Hypothalamus (tissue), 51 donors: ENCODE results near the gene GOLGA8S.
"Not testable (repeated sequence)": the region's sequence is repeated elsewhere in the genome, so short reads cannot be mapped to it uniquely, and the experiment has no call there.

Source experiments
- DNase-seq, 51 donors: peaks; one replicate each; lab custom pipeline; 2025; lab: John Stamatoyannopoulos, UW

GOLGA8S gene, protein sequence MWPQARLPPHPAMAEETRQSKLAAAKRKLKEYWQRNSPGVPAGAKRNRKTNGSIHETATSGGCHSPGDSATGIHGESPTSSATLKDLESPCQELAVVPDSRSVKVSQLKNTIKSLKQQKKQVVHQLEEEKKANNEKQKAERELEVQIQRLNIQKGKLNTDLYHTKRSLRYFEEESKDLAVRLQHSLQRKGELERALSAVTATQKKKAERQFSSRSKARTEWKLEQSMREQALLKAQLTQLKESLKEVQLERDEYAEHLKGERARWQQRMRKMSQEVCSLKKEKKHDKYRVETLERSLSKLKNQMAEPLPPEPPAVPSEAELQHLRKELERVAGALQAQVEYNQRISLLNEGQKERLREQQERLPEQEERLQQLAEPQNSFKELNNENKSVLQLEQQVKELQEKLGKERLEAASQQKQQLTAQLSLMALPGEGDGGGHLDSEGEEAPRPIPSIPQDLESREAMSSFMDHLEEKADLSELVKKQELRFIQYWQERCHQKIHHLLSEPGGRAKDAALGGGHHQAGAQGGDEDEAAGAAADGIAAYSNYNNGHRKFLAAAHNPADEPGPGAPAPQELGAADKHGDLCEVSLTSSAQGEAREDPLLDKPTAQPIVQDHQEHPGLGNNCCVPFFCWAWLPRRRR

DNA sequence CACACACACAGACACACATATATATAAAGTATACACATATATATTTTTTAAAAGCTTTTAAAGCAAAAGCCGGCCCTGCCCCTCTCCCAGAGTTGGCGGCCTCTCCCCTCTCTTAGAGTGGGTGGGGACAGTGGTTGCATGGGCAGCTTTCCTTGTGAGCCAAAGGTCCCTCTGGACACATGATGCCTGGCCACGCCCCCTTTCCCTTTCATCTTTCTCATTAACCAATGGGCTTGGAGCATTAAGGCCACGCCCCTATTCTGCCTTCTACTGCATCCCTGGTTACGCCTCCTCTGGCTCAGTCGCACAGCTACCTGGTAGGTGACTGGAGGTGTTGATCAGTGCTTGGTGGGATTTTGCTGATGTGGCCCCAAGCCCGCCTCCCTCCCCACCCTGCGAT lies at the start of gene GOLGA8S:
GOLGA8S (plus strand) TSS at position 301 of the 400 bp plus-strand sequence; CDS start at position 363, 62 bp downstream.
- DNase-seq: not testable (repeated sequence)

DNA sequence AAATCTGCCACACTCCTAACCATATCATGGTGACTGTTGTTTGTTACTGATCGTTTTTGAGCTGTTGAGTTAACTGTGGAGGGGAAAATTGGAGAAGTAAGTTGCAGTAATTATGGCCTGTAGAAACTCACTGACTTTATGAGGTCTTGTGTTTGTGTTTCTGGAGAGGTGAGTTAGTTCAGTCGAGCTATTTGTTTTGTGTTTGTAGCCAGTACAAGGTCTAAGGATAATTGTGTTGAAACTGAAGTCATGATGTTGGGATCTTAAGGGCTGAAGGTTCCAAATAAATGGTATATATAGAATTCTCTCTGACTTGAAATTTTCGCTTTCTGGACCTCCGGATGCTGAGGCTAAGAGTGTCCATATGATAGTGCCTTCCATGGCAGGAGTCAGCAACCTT lies 49.7 kb upstream of the GOLGA8S start:
- not testable (repeated sequence) for DNase-seq

DNA sequence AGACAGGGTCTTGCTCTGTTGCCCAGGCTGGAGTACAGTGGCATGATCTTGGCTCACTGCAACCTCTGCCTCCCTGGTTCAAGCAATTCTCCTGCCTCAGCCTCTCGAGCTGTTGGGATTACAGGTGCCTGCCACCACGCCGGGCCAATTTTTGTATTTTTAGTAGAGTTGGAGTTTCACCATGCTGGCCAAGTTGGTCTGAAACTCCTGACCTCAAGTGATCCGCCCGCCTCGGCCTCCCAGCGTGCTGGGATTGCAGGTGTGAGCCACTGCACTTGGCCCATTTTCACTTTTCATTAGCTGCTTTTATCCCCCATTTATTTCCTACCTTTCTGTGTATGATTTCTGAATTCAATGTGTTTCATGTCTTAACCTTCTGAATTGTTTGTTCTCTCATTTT lies 48.6 kb upstream of the GOLGA8S start:
- not testable (repeated sequence) for DNase-seq

DNA sequence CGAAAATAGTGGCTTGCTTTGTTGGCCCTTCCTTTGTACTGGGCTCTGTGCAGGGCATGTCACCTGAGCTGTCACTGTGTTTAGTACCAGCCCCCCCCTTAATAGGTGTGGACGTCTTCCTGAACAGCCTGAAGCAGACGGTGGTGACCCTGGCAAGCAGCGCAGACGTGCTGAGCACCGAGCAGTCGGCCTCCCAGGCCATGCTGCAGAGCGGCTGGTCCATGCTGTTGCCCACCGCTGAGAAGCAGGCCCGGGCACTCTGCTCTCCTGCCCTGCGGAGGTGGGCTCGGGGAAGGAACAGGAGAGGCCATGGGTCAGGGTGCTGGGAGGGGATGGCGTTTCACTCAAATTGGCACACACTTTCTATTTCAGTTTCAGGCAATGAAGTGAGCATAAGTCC lies 43.3 kb upstream of the GOLGA8S start:
- DNase-seq: not testable (repeated sequence)

DNA sequence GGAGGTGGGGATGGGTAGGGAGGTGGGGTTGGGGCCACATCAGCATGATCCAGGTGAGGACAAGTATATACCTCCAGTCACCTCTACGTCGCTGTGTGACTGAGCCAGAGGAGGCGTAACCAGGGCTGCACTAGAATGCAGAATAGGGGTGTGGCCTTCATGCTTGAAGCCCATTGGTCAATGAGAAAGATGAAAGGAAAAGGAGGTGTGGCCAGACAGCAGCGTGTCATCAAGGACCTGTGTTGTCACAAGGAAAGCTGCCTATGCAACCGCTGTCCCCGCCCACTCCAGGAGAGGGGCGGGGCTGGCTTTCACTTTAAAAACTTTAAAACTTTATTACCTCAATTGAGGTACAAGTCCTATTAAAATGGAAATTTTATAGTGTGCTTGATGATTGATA lies 20.5 kb upstream of the GOLGA8S start, which contains the start of gene GOLGA6L26:
GOLGA6L26 (minus strand) TSS at position 101 of the 400 bp plus-strand sequence; CDS start at position 40, 61 bp downstream.
- DNase-seq: not testable (repeated sequence)

DNA sequence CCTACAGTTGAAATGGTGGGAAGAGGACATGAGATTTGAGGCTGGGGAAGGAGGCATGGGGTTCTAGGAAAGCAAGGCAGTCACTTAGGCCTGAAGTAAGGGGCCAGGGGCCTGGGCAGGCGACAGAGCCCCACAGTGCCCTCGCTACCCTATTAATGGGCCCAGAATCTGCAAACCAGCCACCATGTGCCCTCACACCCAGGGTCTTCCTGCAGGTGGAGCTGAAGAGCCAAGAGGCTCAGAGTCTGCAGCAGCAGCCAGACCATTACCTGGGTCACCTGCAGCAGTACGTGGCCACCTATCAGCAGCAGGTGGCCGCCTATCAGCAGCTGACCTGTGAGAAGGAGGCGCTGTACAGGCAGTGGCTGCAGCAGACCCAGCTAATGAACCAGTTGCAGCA lies 8.1 kb downstream of the GOLGA8S start:
- DNase-seq: not testable (repeated sequence)

DNA sequence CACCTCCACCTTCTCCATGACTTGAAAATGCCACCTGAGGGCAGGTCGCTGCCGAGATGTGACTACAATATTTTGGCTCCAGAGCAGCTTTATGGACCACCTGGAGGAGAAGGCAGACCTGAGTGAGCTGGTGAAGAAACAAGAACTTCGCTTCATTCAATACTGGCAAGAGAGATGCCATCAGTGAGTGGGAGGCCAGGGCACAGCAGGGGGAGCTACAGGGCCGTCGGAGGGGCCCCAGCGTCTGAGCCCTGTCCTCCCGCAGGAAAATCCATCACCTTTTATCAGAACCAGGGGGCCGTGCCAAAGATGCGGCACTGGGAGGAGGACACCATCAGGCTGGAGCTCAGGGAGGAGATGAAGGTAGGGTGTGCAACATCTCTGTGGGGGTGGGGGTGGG lies 9.7 kb downstream of the GOLGA8S start:
- not testable (repeated sequence) for DNase-seq

DNA sequence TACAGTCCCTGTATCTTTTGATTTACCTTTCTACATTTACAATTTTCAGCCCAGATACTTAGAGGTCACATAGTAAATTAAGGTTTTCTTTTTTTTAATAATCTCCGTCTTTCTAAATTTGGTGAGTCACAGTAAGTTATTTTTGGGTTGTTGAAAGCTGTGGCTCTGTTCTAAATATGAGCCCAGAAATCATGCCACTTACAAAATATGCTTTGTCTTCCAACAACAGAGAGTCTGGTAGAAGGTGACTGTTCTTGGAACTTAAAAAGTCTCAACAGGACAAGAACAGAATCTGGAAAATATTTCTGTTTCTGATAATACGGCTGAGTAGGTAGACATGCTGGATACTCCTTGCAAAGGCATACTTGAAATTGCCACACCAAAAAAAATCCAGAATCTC lies 16.0 kb downstream of the GOLGA8S start:
- no peak for DNase-seq

DNA sequence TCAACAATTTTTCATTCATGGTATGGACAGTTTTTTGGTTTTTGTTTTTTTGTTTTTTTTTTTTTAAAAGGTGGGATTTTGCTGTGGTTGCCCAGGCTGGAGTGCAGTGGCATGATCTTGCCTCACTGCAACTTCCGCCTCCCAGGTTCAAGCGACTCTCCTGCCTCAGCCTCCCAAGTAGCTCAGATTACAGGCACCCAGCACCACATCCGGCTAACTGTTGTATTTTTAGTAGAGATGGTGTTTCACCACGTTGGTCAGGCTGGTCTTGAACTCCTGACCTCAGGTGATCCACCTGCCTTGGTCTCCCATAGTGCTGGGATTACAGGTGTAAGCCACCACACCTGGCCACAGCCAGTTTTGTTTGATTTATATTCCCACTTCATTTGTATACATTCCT lies 16.6 kb downstream of the GOLGA8S start:
- DNase-seq: not testable (repeated sequence)

DNA sequence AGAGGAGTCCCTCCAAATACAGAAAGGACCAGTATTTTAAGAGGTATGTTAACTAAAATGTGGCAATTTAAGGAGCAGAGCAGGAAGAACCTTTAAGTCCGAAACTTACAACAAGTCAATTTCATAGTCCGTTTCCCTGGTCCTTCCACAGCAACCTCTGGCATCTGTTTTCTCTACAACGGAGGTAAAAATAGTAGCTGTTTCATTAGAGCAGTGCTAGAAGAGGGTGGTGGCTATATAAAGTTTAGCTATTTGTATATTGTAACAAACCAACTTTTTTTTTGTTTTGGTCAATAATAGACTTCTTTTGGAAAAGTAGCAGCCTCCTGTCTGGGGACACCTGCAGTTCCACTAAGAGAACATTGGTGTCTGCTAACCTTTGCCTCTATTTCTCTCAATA lies 17.3 kb downstream of the GOLGA8S start:
- DNase-seq: not testable (repeated sequence)

DNA sequence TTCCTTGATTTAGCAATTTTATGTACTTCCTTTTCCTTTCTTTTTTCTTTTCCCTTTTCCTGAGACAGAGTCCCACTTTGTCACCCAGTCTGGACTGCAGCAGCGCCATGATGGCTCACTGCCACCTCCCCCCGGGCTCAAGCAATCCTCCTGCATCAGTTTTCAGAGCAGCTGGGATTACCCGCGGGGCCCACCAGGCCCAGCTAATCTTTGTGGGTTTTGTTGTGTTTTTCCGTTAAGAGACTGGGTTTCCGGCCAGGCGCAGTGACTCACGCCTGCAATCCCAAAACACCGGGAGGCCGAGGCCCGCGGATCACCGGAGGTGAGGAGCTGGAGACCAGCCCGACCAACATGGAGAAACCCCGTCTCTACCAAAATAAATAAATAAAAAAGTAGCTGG lies 17.7 kb downstream of the GOLGA8S start:
- no peak for DNase-seq

DNA sequence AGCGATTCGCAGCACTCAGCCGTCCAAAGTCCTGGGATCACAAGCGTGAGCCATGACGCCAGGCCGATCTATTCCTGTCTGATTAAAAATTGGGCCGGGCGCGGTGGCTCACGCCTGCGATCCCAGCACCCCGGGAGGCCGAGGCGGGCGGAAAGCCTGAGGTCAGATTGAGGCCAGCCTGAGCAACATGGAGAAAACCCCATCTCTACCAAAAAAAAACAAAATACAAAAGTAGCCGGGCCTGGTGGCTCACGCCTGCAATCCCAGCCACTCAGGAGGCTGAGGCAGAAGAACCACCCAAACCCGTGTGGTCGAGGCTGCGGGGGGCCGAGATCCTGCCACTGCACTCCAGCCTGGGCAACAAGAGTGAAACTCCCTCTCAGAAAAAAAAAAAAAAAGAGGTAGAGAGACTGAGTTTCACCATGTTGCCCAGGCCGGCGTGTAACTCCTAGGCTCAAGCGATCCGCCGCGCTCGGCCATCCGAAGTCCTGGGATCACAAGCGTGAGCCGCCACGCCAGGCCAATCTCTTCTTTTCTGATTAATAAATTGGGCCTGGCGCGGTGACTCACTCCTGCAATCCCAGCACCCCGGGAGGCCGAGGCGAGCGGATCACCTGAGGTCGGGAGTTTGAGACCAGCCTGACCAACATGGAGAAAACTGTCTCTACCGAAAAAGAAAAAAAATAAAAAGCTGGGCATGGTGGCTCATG lies 18.5 kb downstream of the GOLGA8S start:
- DNase-seq: not testable (repeated sequence)

DNA sequence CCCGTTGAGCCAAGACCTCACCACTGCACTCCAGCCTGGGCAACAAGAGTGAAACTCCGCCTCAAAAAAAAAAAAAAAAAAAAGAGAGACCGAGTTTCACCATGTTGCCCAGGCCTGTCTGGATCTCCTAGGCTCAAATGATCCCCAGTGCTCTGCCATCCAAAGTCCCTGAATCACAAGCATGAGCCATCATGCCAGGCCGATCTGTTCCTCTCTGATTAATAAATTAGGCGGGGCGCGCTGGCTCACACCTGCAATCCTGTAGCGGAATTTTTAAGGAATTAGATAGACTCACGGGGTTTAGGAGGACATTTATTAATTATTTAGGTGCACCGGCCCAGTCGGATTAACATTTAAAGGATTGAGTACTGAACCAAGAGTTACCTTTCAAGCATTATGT lies 19.7 kb downstream of the GOLGA8S start:
- DNase-seq: not testable (repeated sequence)

DNA sequence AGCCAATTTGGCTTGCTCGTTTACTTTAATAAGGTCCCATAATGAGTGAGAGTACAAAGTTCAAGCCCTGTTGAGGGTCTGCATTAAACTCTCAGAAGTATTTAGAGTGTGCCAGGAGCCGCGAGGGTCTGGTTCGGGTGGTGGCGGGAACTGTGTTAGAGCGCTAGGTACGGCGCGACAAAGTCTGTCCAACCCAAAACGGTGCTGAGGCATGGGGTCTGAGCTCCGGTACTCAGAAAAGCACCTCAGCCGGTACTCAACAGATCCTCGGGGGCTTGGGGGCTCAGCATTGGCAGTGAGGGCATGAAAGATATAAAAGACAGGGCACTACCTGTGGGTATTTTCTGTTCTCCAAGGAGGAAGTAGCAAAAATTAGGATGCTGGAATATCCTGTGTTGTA lies 24.4 kb downstream of the GOLGA8S start:
- DNase-seq: not testable (repeated sequence)

DNA sequence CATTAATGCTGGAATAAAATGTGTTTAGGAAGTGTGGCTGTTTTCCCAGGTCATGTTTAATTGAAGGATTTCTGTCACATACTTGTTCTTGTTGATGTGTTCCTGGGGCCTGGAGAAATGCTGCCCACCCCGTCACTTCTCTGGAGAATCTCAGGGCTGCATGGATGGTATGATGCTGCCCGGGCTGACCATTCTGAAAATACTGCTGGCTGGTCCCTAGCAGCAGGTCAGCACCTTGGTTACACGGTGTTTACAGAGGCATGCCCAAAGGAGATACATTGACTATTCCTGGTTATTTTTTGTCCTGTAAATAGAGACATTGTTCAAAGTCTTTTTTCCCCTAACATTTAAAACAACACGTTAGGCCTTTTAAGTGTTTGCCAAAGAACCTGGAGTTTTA lies 26.2 kb downstream of the GOLGA8S start:
- not testable (repeated sequence) for DNase-seq

DNA sequence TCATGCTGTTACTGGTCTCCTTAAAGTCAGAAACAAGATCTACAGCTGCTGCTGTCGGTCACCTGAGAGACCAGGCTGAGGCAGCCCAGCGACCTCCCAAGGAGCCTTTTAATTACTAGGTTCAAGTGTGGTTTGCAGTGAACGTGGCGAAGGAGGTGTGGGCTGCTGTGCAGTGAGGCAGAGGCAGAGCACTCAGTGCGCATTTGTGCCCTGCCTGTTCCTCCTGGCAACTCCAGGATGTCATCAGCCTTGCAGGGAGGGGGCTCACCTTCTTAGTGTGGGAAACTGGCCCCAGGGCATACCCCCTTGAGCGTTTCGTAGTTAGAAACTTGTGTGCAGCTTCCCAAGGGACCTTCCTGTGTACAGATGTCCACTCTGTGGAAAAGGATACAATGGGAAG lies 26.6 kb downstream of the GOLGA8S start:
- not testable (repeated sequence) for DNase-seq

DNA sequence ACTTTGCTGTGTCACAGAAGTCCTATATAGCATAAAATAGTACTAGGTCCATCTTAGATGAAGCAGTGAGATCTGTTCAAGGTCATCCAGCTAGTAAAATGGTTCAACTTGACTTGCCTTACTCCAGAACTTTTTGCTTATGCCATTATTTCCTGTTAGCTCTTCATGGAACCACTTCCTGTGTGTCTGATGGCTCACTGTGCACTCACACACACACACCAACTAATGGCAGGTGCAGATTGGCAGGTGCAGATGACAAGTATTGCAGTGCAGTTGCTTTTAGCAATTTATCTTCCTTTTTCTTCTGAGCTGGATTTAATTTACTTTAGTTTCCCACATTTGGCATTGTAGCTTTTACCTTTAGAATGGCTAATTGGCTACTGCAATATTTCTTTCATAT lies 29.8 kb downstream of the GOLGA8S start:
- DNase-seq: no peak

DNA sequence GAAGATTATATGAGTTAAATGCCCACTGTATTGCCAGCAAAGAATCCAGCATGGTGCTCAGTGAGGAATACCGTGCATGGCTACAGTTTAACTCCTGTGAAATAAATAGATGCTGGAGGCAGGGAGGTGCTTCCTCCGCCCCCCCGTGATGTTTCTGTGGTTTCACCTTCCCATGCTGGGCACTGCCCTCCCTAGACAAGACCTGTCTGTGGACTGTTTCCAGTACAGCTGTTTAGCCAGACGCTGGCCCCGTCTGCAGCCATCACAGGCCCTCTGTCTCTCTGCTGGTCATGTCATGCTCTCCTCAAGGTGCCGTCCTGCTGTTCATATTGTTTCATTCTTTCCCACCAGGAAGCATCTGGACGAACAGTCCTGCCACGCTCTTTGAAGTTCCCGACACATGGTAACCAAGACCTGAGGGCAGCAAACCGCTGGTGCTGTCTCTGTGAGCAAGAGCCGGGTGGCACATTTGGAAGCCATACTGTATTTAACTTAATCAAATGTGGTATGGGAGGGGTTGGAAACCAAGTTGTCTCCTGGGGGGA lies 31.4 kb downstream of the GOLGA8S start:
- no peak for DNase-seq

DNA sequence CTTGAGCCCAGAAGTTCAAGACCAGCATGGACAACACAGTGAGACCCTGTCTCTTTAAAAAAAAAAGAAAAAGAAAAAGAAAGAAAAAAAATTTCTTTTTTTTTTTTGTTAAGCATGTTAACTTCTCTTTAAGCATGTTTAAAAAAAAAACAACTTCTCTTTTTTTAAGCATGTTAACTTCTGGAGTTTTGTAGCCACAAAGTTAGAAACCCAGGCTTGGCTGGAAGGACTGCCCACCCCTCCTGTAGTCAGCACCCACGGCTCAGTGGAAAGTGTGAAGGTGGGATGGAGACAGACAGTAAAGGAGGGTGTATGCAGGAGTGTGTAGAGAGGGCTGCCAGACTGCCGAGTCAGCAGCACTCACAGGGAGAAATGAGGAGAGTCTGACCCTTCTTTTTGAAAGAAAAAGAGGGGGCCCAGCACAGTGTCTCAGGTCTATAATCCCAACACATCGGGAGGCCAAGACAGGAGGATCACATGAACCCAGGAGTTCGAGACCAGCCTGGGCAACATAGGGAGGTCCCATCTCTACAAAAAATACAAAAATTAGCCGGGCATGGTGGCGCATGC lies 33.2 kb downstream of the GOLGA8S start:
- DNase-seq: no peak

DNA sequence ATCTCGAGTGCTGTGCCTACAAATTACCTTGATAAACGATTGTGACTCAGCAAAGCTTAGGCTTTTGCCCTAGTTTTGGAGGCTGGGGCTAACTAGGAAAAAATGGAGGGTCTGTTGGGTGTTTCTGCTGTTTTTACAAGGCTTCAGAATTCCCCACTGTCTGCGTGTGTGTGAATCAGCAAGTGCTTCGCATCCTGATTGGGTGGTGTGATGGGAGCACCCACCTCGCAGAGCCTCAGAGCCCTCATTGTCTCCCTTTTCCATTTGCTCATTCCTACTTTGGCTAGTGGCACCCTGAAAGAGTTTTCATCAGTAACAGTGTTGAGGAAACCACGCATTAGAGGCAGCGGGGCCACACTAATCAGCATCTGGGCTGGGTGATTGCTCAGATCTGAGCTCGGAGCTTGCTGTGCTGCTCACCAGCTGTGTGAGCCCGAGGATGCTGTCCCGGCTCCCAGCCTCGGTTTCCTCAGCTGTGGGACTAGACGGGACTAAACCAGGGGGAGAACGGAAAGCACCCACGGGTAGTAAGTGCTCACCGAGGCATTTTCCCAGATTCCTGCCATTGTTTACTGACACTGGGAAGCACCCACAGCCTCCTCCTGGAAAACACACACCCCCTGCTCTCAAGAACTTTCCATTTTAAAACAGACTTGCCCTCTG lies 40.6 kb downstream of the GOLGA8S start:
- DNase-seq: no peak
